ENCODE data around the gene TSPAN14.
A peak's percentile ranks its signal among the peaks of the same experiment; 100 is the strongest.

The TSPAN14 gene

GRCh38 chr10:80512031-80512526 lies 58.0 kb downstream of the TSPAN14 start:
- TF ChIP-seq GATA1 (IDR thresholded peaks at IDR 0.05; ENCODE audit: low read depth, low read length) (no peak), POLR2A (IDR thresholded peaks at IDR 0.05; ENCODE audit: low read length) (no peak)
- DNase-seq, result no peak

DNA sequence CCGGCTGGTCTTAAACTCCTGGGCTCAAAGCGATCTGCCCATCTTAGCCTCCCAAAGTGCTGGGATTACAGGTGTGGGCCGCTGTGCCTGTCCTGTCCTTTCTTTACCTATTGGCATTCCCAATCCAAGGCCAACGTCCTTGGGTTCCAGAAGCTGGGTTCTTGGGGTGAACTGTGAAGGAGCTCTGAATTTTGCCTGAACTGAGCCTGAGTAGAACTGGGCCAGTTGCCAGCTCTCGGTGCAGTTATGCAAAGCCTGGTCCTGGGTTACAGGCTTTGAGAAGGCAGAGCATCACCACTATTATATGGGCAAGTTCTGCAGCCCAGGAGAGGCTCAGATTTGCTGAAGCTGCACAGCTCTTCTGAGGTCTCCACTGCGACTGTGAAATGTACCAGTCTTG lies 59.0 kb downstream of the TSPAN14 start:
- TF ChIP-seq POLR2A (IDR thresholded peaks at IDR 0.05; ENCODE audit: low read length), result no peak
- no peak for TF ChIP-seq GATA1 (IDR thresholded peaks at IDR 0.05; ENCODE audit: low read depth, low read length)
- no peak for DNase-seq

DNA sequence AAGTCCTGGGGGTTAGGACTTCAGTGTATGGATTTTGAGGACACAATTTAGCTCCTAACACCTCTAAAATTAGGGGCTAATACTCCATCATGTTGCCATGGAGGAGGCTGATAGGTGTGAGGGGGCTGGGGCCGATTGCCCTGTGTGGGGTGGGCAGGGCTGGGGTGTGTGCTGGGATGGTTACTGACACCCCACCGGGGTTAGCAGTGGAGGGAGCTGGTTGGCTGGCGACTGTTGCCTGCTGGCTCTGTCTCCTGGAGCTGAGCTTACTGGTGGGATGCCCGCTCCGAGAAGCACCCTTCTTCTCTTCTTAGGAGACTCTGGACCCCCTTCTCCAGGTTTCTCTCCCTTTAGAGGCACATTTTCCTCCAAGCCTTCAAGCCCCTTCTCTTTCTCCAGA lies 61.4 kb downstream of the TSPAN14 start:
- TF ChIP-seq POLR2A (IDR thresholded peaks at IDR 0.05; ENCODE audit: low read length), result no peak
- no peak for TF ChIP-seq GATA1 (IDR thresholded peaks at IDR 0.05; ENCODE audit: low read depth, low read length)
- DNase-seq, result no peak

- TF ChIP-seq POLR2A (IDR thresholded peaks at IDR 0.05; ENCODE audit: low read length), result no peak
- no peak for TF ChIP-seq GATA1 (IDR thresholded peaks at IDR 0.05; ENCODE audit: low read depth, low read length)
- DNase-seq, result no peak
Measured at GRCh38 chr10:80515941-80516340, 61.8 kb downstream of the TSPAN14 start.

DNA sequence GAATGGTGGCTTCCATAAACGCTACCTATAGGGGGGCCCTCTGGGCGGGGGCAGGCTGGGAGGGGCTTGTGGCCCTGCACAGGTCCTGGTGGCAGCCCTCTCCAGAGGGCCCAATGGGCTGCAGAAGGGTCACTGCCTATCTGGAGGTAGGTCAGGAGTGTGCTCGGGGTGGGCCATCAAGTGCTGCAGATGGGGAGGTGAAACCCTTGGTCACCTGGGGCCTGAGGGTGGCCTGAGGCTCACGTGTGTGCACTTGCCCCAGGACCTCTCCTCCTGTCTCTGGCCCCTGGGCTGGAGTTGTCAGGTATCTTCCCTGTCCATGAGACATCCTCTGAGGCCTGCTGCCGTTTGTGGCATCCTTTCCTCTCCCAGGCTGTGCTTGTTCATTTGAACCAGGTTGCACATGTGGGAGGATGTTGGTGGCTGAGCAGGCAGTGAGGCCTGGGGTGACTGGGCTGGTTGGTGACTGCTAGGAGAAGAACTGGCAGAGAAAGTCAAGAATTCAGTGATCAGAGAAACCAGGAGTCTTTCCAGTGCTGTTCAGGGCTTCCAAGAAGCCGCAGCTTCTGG lies 62.5 kb downstream of the TSPAN14 start:
- TF ChIP-seq POLR2A (IDR thresholded peaks at IDR 0.05; ENCODE audit: low read length) (no peak), GATA1 (IDR thresholded peaks at IDR 0.05; ENCODE audit: low read depth, low read length) (no peak)
- no peak for DNase-seq

- DNase-seq, result no peak
- TF ChIP-seq GATA1 (IDR thresholded peaks at IDR 0.05; ENCODE audit: low read depth, low read length) (no peak), POLR2A (IDR thresholded peaks at IDR 0.05; ENCODE audit: low read length) (no peak)
Measured at GRCh38 chr10:80517416-80518142, 63.5 kb downstream of the TSPAN14 start.

GRCh38 chr10:80518143-80518806 lies 64.2 kb downstream of the TSPAN14 start:
- TF ChIP-seq GATA1 (IDR thresholded peaks at IDR 0.05; ENCODE audit: low read depth, low read length) (no peak), POLR2A (IDR thresholded peaks at IDR 0.05; ENCODE audit: low read length) (no peak)
- no peak for DNase-seq

DNA sequence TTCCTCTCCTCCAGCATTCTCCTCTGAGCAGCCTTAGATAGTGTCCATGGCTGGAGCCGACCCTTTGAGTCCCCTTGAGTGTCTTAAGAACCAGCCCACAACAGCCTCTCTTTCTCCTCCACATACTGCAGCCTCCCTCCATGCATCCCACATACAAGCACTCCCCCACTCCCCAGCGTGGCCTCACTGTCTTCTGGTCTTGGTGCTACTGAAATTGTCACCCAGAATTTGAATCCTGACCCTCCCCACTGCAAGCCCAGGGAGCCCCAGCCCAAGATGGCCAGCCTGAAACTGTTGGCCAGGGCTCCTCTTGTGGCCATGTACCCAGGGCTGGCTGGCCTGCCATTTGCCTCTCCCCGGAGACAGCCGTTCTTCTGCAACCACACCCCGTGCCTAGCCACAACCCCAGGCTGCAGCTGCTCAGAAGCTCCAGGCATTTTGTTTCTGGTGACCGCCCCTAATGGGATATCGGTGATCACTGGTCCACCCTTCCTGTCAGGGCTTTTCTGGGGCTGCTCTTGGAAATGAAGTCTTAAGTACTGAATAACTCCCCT lies 64.8 kb downstream of the TSPAN14 start:
- TF ChIP-seq POLR2A (IDR thresholded peaks at IDR 0.05; ENCODE audit: low read length) (no peak), GATA1 (IDR thresholded peaks at IDR 0.05; ENCODE audit: low read depth, low read length) (no peak)
- DNase-seq, result peak; percentile 43

- no peak for DNase-seq
- no peak for TF ChIP-seq GATA1 (IDR thresholded peaks at IDR 0.05; ENCODE audit: low read depth, low read length)
- TF ChIP-seq POLR2A (IDR thresholded peaks at IDR 0.05; ENCODE audit: low read length), result no peak
Measured at GRCh38 chr10:80519936-80520650, 66.0 kb downstream of the TSPAN14 start.

DNA sequence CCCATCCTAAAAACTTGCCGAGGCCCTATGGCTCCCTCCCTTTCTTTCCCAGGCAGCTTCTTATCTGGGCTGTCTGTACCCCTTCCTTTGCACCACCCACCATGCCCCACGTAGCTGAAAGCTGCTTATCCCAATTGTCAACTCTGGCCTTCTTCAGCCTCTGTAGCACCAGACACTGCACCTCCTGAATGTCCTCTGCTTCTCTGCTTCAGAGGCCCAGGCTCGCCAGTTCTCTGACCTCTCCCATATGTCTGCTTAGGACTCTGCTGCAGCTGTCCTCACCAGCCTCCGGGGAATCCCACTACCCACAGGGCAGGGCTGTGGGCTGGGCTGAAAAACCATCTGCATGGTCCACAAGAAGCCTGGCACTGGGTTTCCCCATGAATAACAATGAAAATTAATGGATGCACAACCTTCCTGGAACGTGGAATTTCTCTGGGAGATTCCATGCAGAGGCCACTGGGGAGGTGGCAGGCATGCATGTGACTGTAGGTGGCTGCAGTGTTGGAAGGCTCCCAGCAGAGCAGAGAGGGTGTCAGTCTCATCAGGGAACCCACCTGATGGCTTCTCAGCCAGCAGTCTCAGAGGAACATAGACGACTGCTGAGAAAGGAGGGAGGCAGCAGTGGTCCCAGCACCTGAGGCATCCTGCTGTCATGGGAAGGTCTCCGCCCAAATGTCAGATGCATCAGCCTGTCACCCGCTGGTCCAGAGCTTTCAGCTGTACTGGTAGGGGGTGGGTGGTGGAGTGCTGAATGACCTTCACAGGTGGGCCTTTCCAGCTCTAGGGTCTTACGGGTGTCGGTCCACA lies 66.8 kb downstream of the TSPAN14 start:
- DNase-seq, result no peak
- TF ChIP-seq POLR2A (IDR thresholded peaks at IDR 0.05; ENCODE audit: low read length) (no peak), GATA1 (IDR thresholded peaks at IDR 0.05; ENCODE audit: low read depth, low read length) (no peak)

DNA sequence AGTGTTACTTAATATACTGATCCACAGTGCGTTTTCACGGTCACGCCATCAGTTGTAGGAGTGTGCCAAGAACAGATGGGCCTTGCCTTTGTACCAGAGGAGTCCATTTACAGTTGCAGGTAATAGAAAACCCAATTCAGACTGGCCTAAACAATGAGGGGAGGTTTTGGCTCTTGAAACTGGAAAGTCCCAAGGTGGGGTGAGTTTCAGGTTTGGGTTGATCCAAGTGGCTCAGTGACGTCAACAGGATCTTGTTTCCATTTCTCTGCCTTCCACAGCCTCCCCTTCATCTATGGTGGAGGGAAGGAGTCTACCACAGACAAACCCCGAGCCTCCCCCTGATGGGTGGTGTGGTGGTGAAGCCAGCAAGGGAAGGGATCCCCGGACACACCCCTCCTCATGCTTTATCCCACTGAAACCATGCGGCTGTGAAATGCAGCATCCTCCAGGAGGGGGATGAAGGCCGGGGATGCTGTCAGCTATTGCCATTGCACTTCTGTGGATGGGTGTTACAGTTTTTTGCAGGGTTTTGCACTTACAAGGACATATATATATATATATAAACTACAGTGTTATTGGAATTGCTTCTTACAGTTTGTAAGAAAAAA lies 68.8 kb downstream of the TSPAN14 start:
- TF ChIP-seq POLR2A (IDR thresholded peaks at IDR 0.05; ENCODE audit: low read length) (no peak), GATA1 (IDR thresholded peaks at IDR 0.05; ENCODE audit: low read depth, low read length) (no peak)
- DNase-seq, result peak in 1 of 2 experiments; percentile 10

- no peak for DNase-seq
- TF ChIP-seq GATA1 (IDR thresholded peaks at IDR 0.05; ENCODE audit: low read depth, low read length), result no peak
- TF ChIP-seq POLR2A (IDR thresholded peaks at IDR 0.05; ENCODE audit: low read length), result no peak
Measured at GRCh38 chr10:80523773-80524172, 69.7 kb downstream of the TSPAN14 start.
